SK-N-MC (cell line): Measurements from ENCODE around the gene SF3A1.

Source experiments
- EZH2 ChIP-seq: fragments of 200-600 bp; sonication (generic); IDR thresholded peaks from one replicate; pipeline ENCODE4 v1.6.1; 2017; ENCODE audit warnings: antibody characterized with exemption
- FOXP2 ChIP-seq: optimal IDR thresholded peaks from 2 replicates; pipeline ENCODE3; 2011; ENCODE audit warnings: mild to moderate bottlenecking, moderate library complexity; ENCODE audit not compliant: insufficient read depth; ENCODE audit errors: extremely low read length, control extremely low read depth
- POLR2AphosphoS5 ChIP-seq: IDR thresholded peaks from 2 replicates; pipeline ENCODE4 v1.6.1; 2012; ENCODE audit warnings: mild to moderate bottlenecking, low read depth, low read length, borderline replicate concordance

DNA sequence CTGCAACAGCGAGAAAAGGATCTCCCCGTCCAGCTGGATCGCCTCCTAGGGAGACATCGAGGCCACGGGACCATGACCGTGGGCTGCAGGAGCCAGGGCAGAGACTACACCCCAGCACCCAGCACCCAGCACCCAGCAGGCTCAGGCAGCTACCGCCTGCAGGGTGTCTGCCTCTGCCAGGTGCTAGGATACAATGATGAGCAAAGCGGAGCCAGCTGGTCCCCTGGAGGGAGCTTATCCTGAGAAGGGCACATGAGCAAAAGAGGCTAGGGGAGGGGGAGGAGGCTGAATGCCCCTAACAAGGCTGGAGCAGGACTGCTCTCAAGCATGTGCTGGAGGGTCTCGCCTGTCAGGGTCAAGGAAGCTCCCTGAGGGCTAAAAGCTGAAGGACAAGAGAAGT is 62.6 kb downstream of the SF3A1 start:
- no peak for TF ChIP-seq POLR2AphosphoS5
- no peak for TF ChIP-seq EZH2
- no peak for TF ChIP-seq FOXP2
